22Rv1 (cell line): ENCODE data around the gene TPRA1.

Source experiments
- H3K27ac ChIP-seq: fragments of 450-650 bp; 2 replicates; pipeline ENCODE4 v1.5.1; 2017
- ZFX ChIP-seq: fragments of 450-650 bp; IDR thresholded peaks from 2 replicates; pipeline ENCODE4 v1.6.1; 2017; ENCODE audit warnings: antibody characterized with exemption, borderline replicate concordance
- TF ChIP-seq, protein P1 (sequence below): fragments of 450-650 bp; IDR thresholded peaks from 2 replicates; pipeline ENCODE4 v1.5.1; 2017; ENCODE audit warnings: mild to moderate bottlenecking

Gene TPRA1

GRCh38 chr3:127570520-127570919 is 20.0 kb downstream of the TPRA1 start:
- H3K27ac ChIP-seq: no peak overlapping the region
- no peak for TF ChIP-seq ZFX
- TF ChIP-seq, protein P1, sequence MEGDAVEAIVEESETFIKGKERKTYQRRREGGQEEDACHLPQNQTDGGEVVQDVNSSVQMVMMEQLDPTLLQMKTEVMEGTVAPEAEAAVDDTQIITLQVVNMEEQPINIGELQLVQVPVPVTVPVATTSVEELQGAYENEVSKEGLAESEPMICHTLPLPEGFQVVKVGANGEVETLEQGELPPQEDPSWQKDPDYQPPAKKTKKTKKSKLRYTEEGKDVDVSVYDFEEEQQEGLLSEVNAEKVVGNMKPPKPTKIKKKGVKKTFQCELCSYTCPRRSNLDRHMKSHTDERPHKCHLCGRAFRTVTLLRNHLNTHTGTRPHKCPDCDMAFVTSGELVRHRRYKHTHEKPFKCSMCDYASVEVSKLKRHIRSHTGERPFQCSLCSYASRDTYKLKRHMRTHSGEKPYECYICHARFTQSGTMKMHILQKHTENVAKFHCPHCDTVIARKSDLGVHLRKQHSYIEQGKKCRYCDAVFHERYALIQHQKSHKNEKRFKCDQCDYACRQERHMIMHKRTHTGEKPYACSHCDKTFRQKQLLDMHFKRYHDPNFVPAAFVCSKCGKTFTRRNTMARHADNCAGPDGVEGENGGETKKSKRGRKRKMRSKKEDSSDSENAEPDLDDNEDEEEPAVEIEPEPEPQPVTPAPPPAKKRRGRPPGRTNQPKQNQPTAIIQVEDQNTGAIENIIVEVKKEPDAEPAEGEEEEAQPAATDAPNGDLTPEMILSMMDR: no peak

GRCh38 chr3:127569160-127569559 is 21.4 kb downstream of the TPRA1 start:
- H3K27ac ChIP-seq: no peak overlapping the region
- TF ChIP-seq, protein P1: no peak
- no peak for TF ChIP-seq ZFX

DNA sequence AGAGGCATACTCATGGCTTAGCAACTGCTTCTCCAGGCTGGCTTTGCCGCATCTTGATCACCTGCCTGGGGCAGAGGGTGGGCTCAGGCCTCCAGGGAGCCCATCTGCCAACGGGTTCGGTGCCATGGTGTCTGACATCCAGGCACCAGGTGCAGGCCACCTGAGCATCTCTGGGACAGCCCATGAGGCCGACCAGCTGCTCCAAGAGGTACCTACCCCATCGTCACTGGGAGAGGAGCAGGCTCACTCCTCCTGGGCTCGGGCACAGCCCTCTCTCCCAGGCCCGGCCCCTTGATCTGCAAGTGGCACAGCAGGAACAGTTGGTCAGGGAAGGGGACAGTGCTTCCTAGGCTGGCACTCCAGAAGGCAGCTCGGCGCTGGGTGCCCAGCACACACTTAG is 21.9 kb downstream of the TPRA1 start:
- TF ChIP-seq ZFX: no peak
- TF ChIP-seq, protein P1: no peak
- H3K27ac ChIP-seq: no peak overlapping the region

- no peak overlapping the region for H3K27ac ChIP-seq
- TF ChIP-seq ZFX: no peak
- TF ChIP-seq, protein P1: no peak
Measured at GRCh38 chr3:127566833-127567232, 23.7 kb downstream of the TPRA1 start.

DNA sequence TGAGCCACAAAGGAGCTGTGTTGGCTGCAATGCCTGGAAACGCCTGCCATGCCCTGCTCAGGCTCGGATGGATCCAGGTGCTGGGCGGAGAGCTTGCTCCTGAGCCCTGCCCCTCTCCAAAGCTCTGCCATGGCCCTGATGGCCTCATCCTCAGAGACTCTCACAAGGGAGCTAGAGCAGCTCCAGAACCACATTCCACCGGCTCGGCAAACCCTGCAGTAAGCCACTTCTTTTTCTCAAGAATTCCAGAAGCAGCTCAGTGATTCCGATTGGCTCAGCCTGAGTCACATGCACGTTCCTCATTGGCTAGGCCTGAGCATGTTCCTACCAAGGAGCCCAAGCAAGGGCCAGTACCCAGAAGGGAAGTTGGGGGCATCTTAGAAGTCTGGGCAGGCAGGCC is 24.8 kb downstream of the TPRA1 start:
- no peak overlapping the region for H3K27ac ChIP-seq
- no peak for TF ChIP-seq ZFX
- TF ChIP-seq, protein P1: no peak

- H3K27ac ChIP-seq: no peak overlapping the region
- TF ChIP-seq, protein P1: no peak
- no peak for TF ChIP-seq ZFX
Measured at GRCh38 chr3:127560051-127560787, 30.3 kb downstream of the TPRA1 start.

DNA sequence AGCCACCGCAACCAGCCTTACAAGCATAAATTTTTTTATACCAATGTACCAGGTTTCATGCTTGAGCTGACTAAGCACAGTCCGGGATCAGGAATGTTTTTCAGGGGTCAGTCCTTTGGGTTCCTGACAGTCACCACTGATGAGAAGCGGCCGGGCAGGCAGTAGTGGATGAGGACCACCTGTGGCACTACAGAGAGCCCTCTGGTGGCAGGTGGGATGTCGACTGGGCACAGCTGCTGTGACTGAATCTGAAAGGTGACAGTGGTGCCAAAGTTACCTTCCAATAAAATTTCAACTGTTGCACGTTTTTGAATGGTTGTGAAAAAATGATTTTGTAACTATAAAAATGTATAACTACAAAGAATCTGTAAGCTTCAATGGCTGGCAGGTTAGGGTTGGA is 34.0 kb downstream of the TPRA1 start:
- H3K27ac ChIP-seq: no peak overlapping the region
- TF ChIP-seq, protein P1: peak; percentile 38
- TF ChIP-seq ZFX: no peak
